Esophagus (tissue), 2 donors: ENCODE measurements around the gene FBXO21. TPM values are rescaled to one million over a fixed set of nuclear protein-coding genes. Genes with fewer than 3 reads are reported as not detected.
"Not testable (repeated sequence)": the region's sequence is repeated elsewhere in the genome, so short reads cannot be mapped to it uniquely, and the experiment has no call there.

Experiments
- H3K27ac ChIP-seq, 2 donors: one replicate each; pipeline ENCODE4 v1.5.1; 2013; ENCODE audit warnings: low read depth in 2 of 2, mild to moderate bottlenecking in 2 of 2, inconsistent platforms in 1 of 2, low read length in 1 of 2, moderate library complexity in 1 of 2
- H3K27me3 ChIP-seq, 2 donors: one replicate each; pipeline ENCODE4 v1.6.1; 2013; ENCODE audit warnings: low read length in 2 of 2, control low read depth in 1 of 2, mild to moderate bottlenecking in 1 of 2; ENCODE audit not compliant: insufficient read depth in 2 of 2, control insufficient read depth in 1 of 2
- H3K36me3 ChIP-seq, 2 donors: one replicate each; pipeline ENCODE4 v1.6.1; 2013; ENCODE audit warnings: low read length in 1 of 2; ENCODE audit not compliant: control insufficient read depth in 2 of 2, insufficient read depth in 2 of 2
- H3K4me1 ChIP-seq, 2 donors: one replicate each; pipeline ENCODE4 v1.6.1; 2013; ENCODE audit warnings: low read length in 1 of 2; ENCODE audit not compliant: control insufficient read depth in 2 of 2, insufficient read depth in 2 of 2
- H3K4me3 ChIP-seq, 2 donors: one replicate each; pipeline ENCODE4 v1.5.1; 2013; ENCODE audit warnings: low read length in 2 of 2, mild to moderate bottlenecking in 2 of 2, low read depth in 1 of 2, moderate library complexity in 1 of 2
- H3K9me3 ChIP-seq, 2 donors: one replicate each; pipeline ENCODE4 v1.6.1; 2013; ENCODE audit warnings: mild to moderate bottlenecking in 2 of 2, low read depth in 1 of 2, low read length in 1 of 2, moderate library complexity in 1 of 2; ENCODE audit not compliant: control insufficient read depth in 2 of 2, insufficient read depth in 1 of 2
- WGBS, 2 donors: extraction: QIAGEN DNeasy Blood & Tissue Kit; methylation state at CpG; one replicate each; pipeline ENCODE4 v1.1.7; 2013; 5-methylcytosine and 5-hydroxymethylcytosine counted together
- polyA plus RNA-seq, 2 donors: library from polyadenylated mRNA; stranded (reverse); fragments of 200-250 nt; gene quantifications; one replicate each; pipeline ENCODE4 v1.2.3, GENCODE V29; 2013
- donor health status: healthy with polysubstance abuse.
- donor health status: Bipolar disorder and iron deficiency.

Gene FBXO21
- polyA plus RNA-seq, 2 donors = 4.4 to 9.1 TPM

DNA sequence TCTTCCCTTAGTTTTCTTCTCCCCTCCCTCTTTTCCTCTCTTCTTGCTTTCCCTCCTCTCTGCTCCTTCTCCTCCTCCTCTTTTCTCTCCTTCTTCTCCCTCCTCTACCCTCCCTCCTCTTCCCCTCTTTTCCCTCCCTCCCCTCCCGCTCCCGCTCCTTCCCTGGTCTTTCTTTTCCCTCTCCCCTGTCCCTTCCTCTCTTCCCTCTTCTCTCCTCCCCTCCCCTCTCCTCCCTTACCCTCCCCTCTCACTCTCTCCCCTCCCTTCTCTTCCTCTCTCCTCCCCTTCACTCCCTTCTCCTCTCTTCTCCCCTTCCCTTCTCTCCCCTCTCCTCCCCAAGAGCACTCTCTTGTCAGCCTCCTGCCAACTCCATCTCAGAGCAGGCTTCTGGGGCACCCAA lies 17.4 kb upstream of the FBXO21 start:
- Histone ChIP-seq H3K4me3 (no peak overlapping the region), H3K9me3 (no peaks in the 10 kb centered on the region), H3K4me1 (no peaks in the 10 kb centered on the region), H3K27ac (no peak overlapping the region), H3K36me3 (no peaks in the 10 kb centered on the region), H3K27me3 (no peaks in the 10 kb centered on the region)
- 74 to 85% methylated on average over 2 of the region's 2 CpGs for WGBS, 2 donors

- Histone ChIP-seq H3K4me1 (no peaks in the 10 kb centered on the region), H3K36me3 (no peaks in the 10 kb centered on the region), H3K4me3 (no peak overlapping the region), H3K9me3 (peaks cover 4 to 5% of the 10 kb centered on the region in 2 donors), H3K27me3 (peaks cover 0 to 3% of the 10 kb centered on the region in 2 donors), H3K27ac (no peak overlapping the region)
- 72 to 82% methylated on average over 9 of the region's 9 CpGs for WGBS, 2 donors
Measured at GRCh38 chr12:117202556-117202955, 12.3 kb upstream of the FBXO21 start.

- H3K4me1 ChIP-seq = no peaks in the 10 kb centered on the region
- H3K4me3 ChIP-seq = no peak overlapping the region
- H3K27me3 ChIP-seq = peaks cover 0 to 3% of the 10 kb centered on the region in 2 donors
- H3K36me3 ChIP-seq = no peaks in the 10 kb centered on the region
- WGBS, 2 donors = 90 to 92% methylated on average over 9 of the region's 9 CpGs
- H3K9me3 ChIP-seq = peaks cover 4 to 5% of the 10 kb centered on the region in 2 donors
- H3K27ac ChIP-seq = no peak overlapping the region
Measured at GRCh38 chr12:117202033-117202432, 11.8 kb upstream of the FBXO21 start.

- H3K4me3 ChIP-seq, H3K36me3 ChIP-seq: not testable (repeated sequence)
- WGBS, 2 donors = 89 to 92% methylated on average over 8 of the region's 8 CpGs
Measured at GRCh38 chr12:117199956-117200744, 9.9 kb upstream of the FBXO21 start.

DNA sequence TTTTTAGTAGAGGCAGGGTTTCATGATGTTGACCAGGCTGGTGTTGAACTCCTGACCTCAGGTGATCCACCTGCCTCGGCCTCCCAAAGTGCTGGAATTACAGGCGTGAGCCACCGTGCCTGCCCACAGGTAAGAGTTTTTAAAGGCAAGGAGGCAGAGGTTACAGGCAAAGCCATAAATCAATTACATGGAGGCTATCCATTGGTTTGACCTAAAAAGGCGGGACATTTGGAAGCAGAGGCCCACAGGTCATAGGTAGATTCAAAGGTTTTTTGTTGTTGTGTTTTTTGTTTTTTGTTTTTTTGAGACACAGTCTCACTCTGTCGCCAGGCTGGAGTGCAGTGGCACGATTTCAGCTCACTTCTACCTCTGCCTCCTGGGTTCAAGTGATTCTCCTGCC lies 6.1 kb upstream of the FBXO21 start:
- not testable (repeated sequence) for H3K4me1 ChIP-seq, H3K27ac ChIP-seq, H3K36me3 ChIP-seq, H3K9me3 ChIP-seq, H3K4me3 ChIP-seq, H3K27me3 ChIP-seq
- 86 to 93% methylated on average over 6 of the region's 6 CpGs for WGBS, 2 donors

More at GRCh38 chr12:117199956-117200744, 9.9 kb upstream of the FBXO21 start:
- H3K9me3 ChIP-seq, H3K27me3 ChIP-seq, H3K4me1 ChIP-seq, H3K27ac ChIP-seq: not testable (repeated sequence)

DNA sequence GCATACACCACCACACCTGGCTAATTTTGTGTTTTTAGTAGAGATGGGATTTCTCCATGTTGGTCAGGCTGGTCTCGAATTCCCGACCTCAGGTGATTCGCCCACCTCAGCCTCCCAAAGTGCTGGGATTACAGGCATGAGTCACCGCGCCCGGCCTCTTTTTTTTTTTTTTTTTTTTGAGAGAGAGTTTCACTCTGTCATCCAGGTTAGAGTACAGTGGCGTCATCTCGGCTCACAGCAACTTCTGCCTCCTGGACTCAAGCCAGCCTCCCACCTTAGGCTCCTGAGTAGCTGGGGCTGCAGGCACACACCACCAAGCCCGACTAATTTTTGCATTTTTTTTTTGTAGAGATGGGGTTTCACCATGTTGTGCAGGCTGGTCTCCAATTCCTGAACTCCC lies 4.8 kb upstream of the FBXO21 start:
- H3K36me3 ChIP-seq, H3K4me1 ChIP-seq: not testable (repeated sequence)
- 63 to 78% methylated on average over 7 to 9 of the region's 9 CpGs for WGBS, 2 donors

GRCh38 chr12:117193903-117194302 lies 3.6 kb upstream of the FBXO21 start:
- no peak overlapping the region for H3K27ac ChIP-seq
- H3K4me1 ChIP-seq = peaks cover 1 to 3% of the 10 kb centered on the region in 2 donors
- WGBS, 2 donors = 93 to 99% methylated on average over 3 of the region's 3 CpGs
- H3K27me3 ChIP-seq = no peaks in the 10 kb centered on the region
- no peak overlapping the region for H3K4me3 ChIP-seq
- no peaks in the 10 kb centered on the region for H3K36me3 ChIP-seq
- H3K9me3 ChIP-seq = no peaks in the 10 kb centered on the region

More for the DNA sequence above, 4.8 kb upstream of the FBXO21 start:
- H3K4me3 ChIP-seq, H3K9me3 ChIP-seq, H3K27ac ChIP-seq, H3K27me3 ChIP-seq: not testable (repeated sequence)

DNA sequence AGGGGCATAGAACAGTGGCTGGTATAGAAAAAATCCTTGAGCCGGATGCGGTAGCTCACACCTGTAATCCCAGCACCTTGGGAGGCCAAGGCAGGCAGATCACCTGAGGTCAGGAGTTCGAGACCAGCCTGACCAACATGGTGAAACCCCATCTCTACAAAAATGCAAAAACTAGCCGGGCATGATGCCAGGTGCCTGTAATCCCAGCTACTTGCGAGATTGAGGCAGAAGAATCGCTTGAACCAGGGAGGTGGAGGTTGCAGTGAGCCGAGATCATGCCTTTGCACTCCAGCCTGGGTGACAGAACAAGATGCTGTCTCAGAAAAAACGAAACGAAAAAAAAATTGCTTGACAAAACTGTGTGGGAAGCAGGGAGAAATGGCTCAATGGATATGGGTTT lies 2.3 kb upstream of the FBXO21 start:
- H3K36me3 ChIP-seq, H3K27ac ChIP-seq, H3K9me3 ChIP-seq, H3K4me3 ChIP-seq, H3K4me1 ChIP-seq, H3K27me3 ChIP-seq: not testable (repeated sequence)
- 84 to 86% methylated on average over 9 of the region's 9 CpGs for WGBS, 2 donors

- H3K27ac ChIP-seq = no peak overlapping the region
- H3K4me3 ChIP-seq = no peak overlapping the region
- no peaks in the 10 kb centered on the region for H3K9me3 ChIP-seq
- H3K27me3 ChIP-seq = no peaks in the 10 kb centered on the region
- no peaks in the 10 kb centered on the region for H3K36me3 ChIP-seq
- H3K4me1 ChIP-seq = peaks cover 3% of the 10 kb centered on the region in 2 donors
- WGBS, 2 donors = 68 to 76% methylated on average over 2 of the region's 2 CpGs
Measured at GRCh38 chr12:117192057-117192456, 1.8 kb upstream of the FBXO21 start.

GRCh38 chr12:117189725-117190209 lies 503 bp downstream of the FBXO21 start:
- Histone ChIP-seq H3K4me3 (peak overlapping the region; percentile 78 to 97), H3K27ac (peak overlapping the region; percentile 49 to 65), H3K27me3 (no peaks in the 10 kb centered on the region), H3K4me1 (peaks cover 3% of the 10 kb centered on the region in 2 donors), H3K9me3 (no peaks in the 10 kb centered on the region), H3K36me3 (peaks cover 0 to 2% of the 10 kb centered on the region in 2 donors)
- WGBS, 2 donors = 0 to 1% methylated on average over 41 to 52 of the region's 52 CpGs
